ENCODE data around the gene ADAMTSL1.

GRCh38 chr9:18499980-18500379 lies 26.0 kb downstream of the ADAMTSL1 start:
- TF ChIP-seq CTCF (IDR thresholded peaks at IDR 0.05), result no peak
- TF ChIP-seq POLR2A (IDR thresholded peaks at IDR 0.05), result no peak

All from suprapubic skin (tissue), 3 donors.